IPS DF 6.9 (cell line): Measurements from ENCODE around the gene ARHGAP20.

Experiments
- DNase-seq: peaks from one replicate; pipeline ENCODE4 v3.0.0-alpha.2; 2013; ENCODE audit warnings: low read depth, low spot score
- H3K27ac ChIP-seq: one replicate; pipeline ENCODE4 v1.5.1; 2013; ENCODE audit warnings: low read length, control low read depth
- H3K27me3 ChIP-seq: 2 replicates; pipeline ENCODE4 v1.6.1; 2013; ENCODE audit warnings: mild to moderate bottlenecking, low read length; ENCODE audit not compliant: control insufficient read depth, insufficient read depth
- H3K36me3 ChIP-seq: 2 replicates; pipeline ENCODE4 v1.6.1; 2013; ENCODE audit warnings: low read length; ENCODE audit not compliant: control insufficient read depth, insufficient read depth
- H3K4me1 ChIP-seq: 2 replicates; pipeline ENCODE4 v1.6.1; 2013; ENCODE audit warnings: low read length; ENCODE audit not compliant: control insufficient read depth, insufficient read depth
- H3K4me3 ChIP-seq: 2 replicates; pipeline ENCODE4 v1.5.1; 2013; ENCODE audit warnings: mild to moderate bottlenecking, low read length
- H3K9me3 ChIP-seq: 2 replicates; pipeline ENCODE4 v1.6.1; 2013; ENCODE audit warnings: low read length, inconsistent platforms; ENCODE audit not compliant: control insufficient read depth, insufficient read depth
- WGBS: extraction: QIAGEN DNeasy Blood & Tissue Kit; methylation state at CpG from one replicate; pipeline ENCODE4 v1.1.7; 2013; ENCODE audit warnings: mixed read lengths, missing lambda C conversion rate; ENCODE audit not compliant: insufficient read length, insufficient coverage; 5-methylcytosine and 5-hydroxymethylcytosine counted together

Gene ARHGAP20

GRCh38 chr11:110711776-110712658 is at the start of gene ARHGAP20:
TSS of gene ARHGAP20 (minus strand) at chr11:110712437. CDS start at chr11:110712231, 206 bp downstream.
- no CpG with 5 or more reads among the region's 109 CpGs for WGBS
- Histone ChIP-seq H3K27ac (no peak within 1 kb of the TSS), H3K9me3 (no peaks in the 10 kb centered on the region), H3K36me3 (no peaks in the 10 kb centered on the region), H3K4me1 (no peaks in the 10 kb centered on the region), H3K27me3 (peaks cover 30% of the 10 kb centered on the region), H3K4me3 (peak within 1 kb of the TSS; percentile 73; the same call in 1 of the 2 replicates)
- no peak for DNase-seq

GRCh38 chr11:110761991-110762390 is 49.8 kb upstream of the ARHGAP20 start:
- Histone ChIP-seq H3K9me3 (no peaks in the 10 kb centered on the region), H3K27ac (no peak overlapping the region), H3K36me3 (no peaks in the 10 kb centered on the region), H3K4me1 (no peaks in the 10 kb centered on the region), H3K4me3 (no peak overlapping the region), H3K27me3 (no peaks in the 10 kb centered on the region)
- WGBS, result no CpG with 5 or more reads among the region's 1 CpG
- no peak for DNase-seq

GRCh38 chr11:110761131-110761530 is 48.9 kb upstream of the ARHGAP20 start:
- Histone ChIP-seq H3K27me3 (no peaks in the 10 kb centered on the region), H3K4me1 (no peaks in the 10 kb centered on the region), H3K4me3 (no peak overlapping the region), H3K9me3 (no peaks in the 10 kb centered on the region), H3K27ac (no peak overlapping the region), H3K36me3 (no peaks in the 10 kb centered on the region)
- WGBS, result no CpG with 5 or more reads among the region's 2 CpGs
- DNase-seq, result no peak

- H3K4me1 ChIP-seq, result no peaks in the 10 kb centered on the region
- no CpG with 5 or more reads among the region's 3 CpGs for WGBS
- H3K4me3 ChIP-seq, result no peak overlapping the region
- H3K9me3 ChIP-seq, result no peaks in the 10 kb centered on the region
- no peaks in the 10 kb centered on the region for H3K36me3 ChIP-seq
- no peak overlapping the region for H3K27ac ChIP-seq
- no peaks in the 10 kb centered on the region for H3K27me3 ChIP-seq
- no peak for DNase-seq
Measured at GRCh38 chr11:110759972-110760381, 47.7 kb upstream of the ARHGAP20 start.

- no peaks in the 10 kb centered on the region for H3K9me3 ChIP-seq
- no peaks in the 10 kb centered on the region for H3K4me1 ChIP-seq
- no peak for DNase-seq
- WGBS, result no CpG with 5 or more reads among the region's 2 CpGs
- no peak overlapping the region for H3K4me3 ChIP-seq
- H3K27me3 ChIP-seq, result no peaks in the 10 kb centered on the region
- no peaks in the 10 kb centered on the region for H3K36me3 ChIP-seq
- H3K27ac ChIP-seq, result no peak overlapping the region
Measured at GRCh38 chr11:110757962-110758755, 45.9 kb upstream of the ARHGAP20 start.

GRCh38 chr11:110757066-110757465 is 44.8 kb upstream of the ARHGAP20 start:
- no peaks in the 10 kb centered on the region for H3K27me3 ChIP-seq
- H3K36me3 ChIP-seq, result no peaks in the 10 kb centered on the region
- H3K9me3 ChIP-seq, result no peaks in the 10 kb centered on the region
- no peak for DNase-seq
- no peak overlapping the region for H3K27ac ChIP-seq
- H3K4me1 ChIP-seq, result no peaks in the 10 kb centered on the region
- WGBS, result no CpG with 5 or more reads among the region's 5 CpGs
- H3K4me3 ChIP-seq, result no peak overlapping the region

GRCh38 chr11:110755941-110756340 is 43.7 kb upstream of the ARHGAP20 start:
- H3K27ac ChIP-seq, result no peak overlapping the region
- no peaks in the 10 kb centered on the region for H3K4me1 ChIP-seq
- no peaks in the 10 kb centered on the region for H3K36me3 ChIP-seq
- H3K9me3 ChIP-seq, result no peaks in the 10 kb centered on the region
- WGBS, result no CpG with 5 or more reads among the region's 3 CpGs
- DNase-seq, result no peak
- no peak overlapping the region for H3K4me3 ChIP-seq
- H3K27me3 ChIP-seq, result no peaks in the 10 kb centered on the region

GRCh38 chr11:110752890-110753289 is 40.7 kb upstream of the ARHGAP20 start:
- Histone ChIP-seq H3K27ac (no peak overlapping the region), H3K27me3 (no peaks in the 10 kb centered on the region), H3K9me3 (no peaks in the 10 kb centered on the region), H3K4me1 (no peaks in the 10 kb centered on the region), H3K4me3 (no peak overlapping the region), H3K36me3 (no peaks in the 10 kb centered on the region)
- DNase-seq, result no peak

GRCh38 chr11:110750100-110750499 is 37.9 kb upstream of the ARHGAP20 start:
- no peaks in the 10 kb centered on the region for H3K27me3 ChIP-seq
- no peak overlapping the region for H3K4me3 ChIP-seq
- no peak overlapping the region for H3K27ac ChIP-seq
- H3K9me3 ChIP-seq, result no peaks in the 10 kb centered on the region
- DNase-seq, result no peak
- H3K36me3 ChIP-seq, result no peaks in the 10 kb centered on the region
- H3K4me1 ChIP-seq, result no peaks in the 10 kb centered on the region

GRCh38 chr11:110747531-110747930 is 35.3 kb upstream of the ARHGAP20 start:
- Histone ChIP-seq H3K27ac (no peak overlapping the region), H3K9me3 (no peaks in the 10 kb centered on the region), H3K36me3 (no peaks in the 10 kb centered on the region), H3K27me3 (no peaks in the 10 kb centered on the region), H3K4me3 (no peak overlapping the region), H3K4me1 (no peaks in the 10 kb centered on the region)
- no peak for DNase-seq
- no CpG with 5 or more reads among the region's 4 CpGs for WGBS
